MCF 10A (cell line): ENCODE measurements around the gene USF1. TPM values are rescaled to one million over a fixed set of nuclear protein-coding genes. Genes with fewer than 3 reads are reported as not detected.

Experiments used
- BruUV-seq: library from RNA; stranded (reverse); fragments of 400-500 nt; replicated peaks from 2 replicates; lab custom pipeline; 2021; lab: Mats Ljungman, UMichigan
- CTCF ChIA-PET: fragments of 300-600 bp; sonication (Branson Sonifier 250); formaldehyde crosslinking; extraction: SDS; loops from one replicate; lab custom pipeline; 2021; ENCODE audit warnings: antibody characterized with exemption, inconsistent platforms; lab: Yijun Ruan, JAX
- POLR2A ChIA-PET: fragments of 300-600, 350-650 bp; sonication (Branson Sonifier 250); formaldehyde crosslinking; extraction: SDS; loops from one replicate; lab custom pipeline; 2020; ENCODE audit warnings: antibody characterized with exemption, inconsistent platforms; lab: Yijun Ruan, JAX
- DNase-seq: peaks from one replicate; pipeline ENCODE4 v3.0.0-alpha.2; 2018; ENCODE audit not compliant: unreplicated experiment
- H3K27ac Mint-ChIP-seq: one replicate; pipeline ENCODE4 v1.8.0; 2022; ENCODE audit warnings: mild to moderate bottlenecking, low read depth, mixed read lengths; ENCODE audit not compliant: unreplicated experiment
- H3K27me3 Mint-ChIP-seq: one replicate; pipeline ENCODE4 v1.8.0; 2022; ENCODE audit warnings: mixed read lengths; ENCODE audit not compliant: insufficient read depth, unreplicated experiment
- H3K36me3 Mint-ChIP-seq: one replicate; pipeline ENCODE4 v1.8.0; 2022; ENCODE audit warnings: mild to moderate bottlenecking, moderate library complexity, mixed read lengths; ENCODE audit not compliant: insufficient read depth, unreplicated experiment
- H3K4me1 Mint-ChIP-seq: one replicate; pipeline ENCODE4 v1.8.0; 2022; ENCODE audit warnings: mixed read lengths; ENCODE audit not compliant: insufficient read depth, unreplicated experiment
- H3K4me3 Mint-ChIP-seq: one replicate; pipeline ENCODE4 v1.8.0; 2022; ENCODE audit warnings: mild to moderate bottlenecking, moderate library complexity, mixed read lengths; ENCODE audit not compliant: unreplicated experiment
- H3K9me3 Mint-ChIP-seq: one replicate; pipeline ENCODE4 v1.8.0; 2022; ENCODE audit warnings: mixed read lengths; ENCODE audit not compliant: unreplicated experiment
- intact Hi-C: fragments of 100-400 bp; cut with micrococcal nuclease; formaldehyde crosslinking; loops from 2 replicates; pipeline ENCODE4 v1.14.1; 2022
- total RNA-seq: library from RNA; stranded (reverse); gene quantifications from 2 replicates; pipeline ENCODE4 v1.2.3, GENCODE V29; 2022
- TF ChIP-seq, protein P1 (sequence below): fragments of 200-600 bp; IDR thresholded peaks from one replicate; pipeline ENCODE4 v1.8.0; 2022; ENCODE audit warnings: antibody characterized with exemption, mild to moderate bottlenecking; ENCODE audit not compliant: unreplicated experiment

The USF1 gene
- total RNA-seq, 1 experiment from 2014 or later = 48.8 TPM

DNA sequence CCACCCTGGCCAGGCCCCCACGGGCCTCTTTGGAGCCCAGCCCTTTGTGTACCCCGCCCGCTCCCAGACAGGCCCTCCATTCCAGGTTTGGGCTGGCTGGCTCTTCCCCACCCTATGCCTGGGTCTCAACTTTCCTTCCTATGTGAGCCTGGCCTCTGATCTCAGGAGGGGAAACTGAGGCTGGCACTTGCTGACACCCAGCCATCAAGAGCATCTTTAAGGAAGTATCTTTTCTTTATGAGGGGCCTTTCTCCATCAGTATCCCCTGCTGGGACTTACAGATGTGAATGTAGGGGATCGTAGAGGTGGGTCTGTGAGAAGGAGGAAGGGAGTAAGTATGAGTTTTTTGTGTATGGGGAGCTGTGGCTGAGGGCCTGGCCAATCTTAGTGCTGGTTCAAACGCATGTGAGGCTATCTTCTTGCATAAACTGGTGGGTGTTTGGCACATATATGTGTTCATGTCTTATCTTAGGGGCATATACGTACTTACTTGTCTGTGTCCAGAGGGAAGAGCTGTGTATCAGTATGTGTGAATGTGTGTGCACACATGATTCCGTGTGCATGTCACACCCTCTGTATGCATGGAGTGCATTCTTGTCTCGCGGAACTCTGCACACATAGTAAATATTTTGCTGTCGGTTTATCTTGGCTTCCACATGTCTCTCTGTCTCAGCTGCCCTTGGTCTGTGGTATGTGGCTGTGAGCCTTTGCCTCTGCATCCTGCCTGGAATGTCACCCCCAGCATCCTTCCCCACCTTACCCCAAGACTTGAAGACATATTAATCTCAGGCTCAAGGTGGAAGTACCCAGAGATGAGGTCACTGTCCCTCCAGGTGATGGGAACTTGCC, 38.2 kb upstream of the USF1 start:
- no peak overlapping the region for H3K4me3 Mint-ChIP-seq
- H3K4me1 Mint-ChIP-seq = peaks cover 79% of the 10 kb centered on the region
- TF ChIP-seq, protein P1, sequence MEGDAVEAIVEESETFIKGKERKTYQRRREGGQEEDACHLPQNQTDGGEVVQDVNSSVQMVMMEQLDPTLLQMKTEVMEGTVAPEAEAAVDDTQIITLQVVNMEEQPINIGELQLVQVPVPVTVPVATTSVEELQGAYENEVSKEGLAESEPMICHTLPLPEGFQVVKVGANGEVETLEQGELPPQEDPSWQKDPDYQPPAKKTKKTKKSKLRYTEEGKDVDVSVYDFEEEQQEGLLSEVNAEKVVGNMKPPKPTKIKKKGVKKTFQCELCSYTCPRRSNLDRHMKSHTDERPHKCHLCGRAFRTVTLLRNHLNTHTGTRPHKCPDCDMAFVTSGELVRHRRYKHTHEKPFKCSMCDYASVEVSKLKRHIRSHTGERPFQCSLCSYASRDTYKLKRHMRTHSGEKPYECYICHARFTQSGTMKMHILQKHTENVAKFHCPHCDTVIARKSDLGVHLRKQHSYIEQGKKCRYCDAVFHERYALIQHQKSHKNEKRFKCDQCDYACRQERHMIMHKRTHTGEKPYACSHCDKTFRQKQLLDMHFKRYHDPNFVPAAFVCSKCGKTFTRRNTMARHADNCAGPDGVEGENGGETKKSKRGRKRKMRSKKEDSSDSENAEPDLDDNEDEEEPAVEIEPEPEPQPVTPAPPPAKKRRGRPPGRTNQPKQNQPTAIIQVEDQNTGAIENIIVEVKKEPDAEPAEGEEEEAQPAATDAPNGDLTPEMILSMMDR = no peak
- ChIA-PET CTCF (interaction anchor here (0.5 to 7.0 kb wide), 7 partner anchors 11 to 254 kb away, joined by 3 to 80 read pairs (median 8); partner anchors contain the start of gene KLHDC9), POLR2A (interaction anchor here (0.6 to 3.4 kb wide), 9 partner anchors 9 to 1464 kb away, joined by 3 to 29 read pairs (median 6); partner anchors contain the start of genes F11R, NIT1, PFDN2 and USF1)
- peaks cover 6% of the 10 kb centered on the region for H3K36me3 Mint-ChIP-seq
- intact Hi-C loops = loop anchor here (1.0 to 10.0 kb wide), 2 partner anchors 11 to 739 kb away; partner anchors contain the start of genes COPA and NCSTN
- no peaks in the 10 kb centered on the region for H3K9me3 Mint-ChIP-seq
- peak overlapping the region; percentile 90 for H3K27ac Mint-ChIP-seq
- no peak for DNase-seq
- BruUV-seq = no TSS peak
- H3K27me3 Mint-ChIP-seq = no peaks in the 10 kb centered on the region

DNA sequence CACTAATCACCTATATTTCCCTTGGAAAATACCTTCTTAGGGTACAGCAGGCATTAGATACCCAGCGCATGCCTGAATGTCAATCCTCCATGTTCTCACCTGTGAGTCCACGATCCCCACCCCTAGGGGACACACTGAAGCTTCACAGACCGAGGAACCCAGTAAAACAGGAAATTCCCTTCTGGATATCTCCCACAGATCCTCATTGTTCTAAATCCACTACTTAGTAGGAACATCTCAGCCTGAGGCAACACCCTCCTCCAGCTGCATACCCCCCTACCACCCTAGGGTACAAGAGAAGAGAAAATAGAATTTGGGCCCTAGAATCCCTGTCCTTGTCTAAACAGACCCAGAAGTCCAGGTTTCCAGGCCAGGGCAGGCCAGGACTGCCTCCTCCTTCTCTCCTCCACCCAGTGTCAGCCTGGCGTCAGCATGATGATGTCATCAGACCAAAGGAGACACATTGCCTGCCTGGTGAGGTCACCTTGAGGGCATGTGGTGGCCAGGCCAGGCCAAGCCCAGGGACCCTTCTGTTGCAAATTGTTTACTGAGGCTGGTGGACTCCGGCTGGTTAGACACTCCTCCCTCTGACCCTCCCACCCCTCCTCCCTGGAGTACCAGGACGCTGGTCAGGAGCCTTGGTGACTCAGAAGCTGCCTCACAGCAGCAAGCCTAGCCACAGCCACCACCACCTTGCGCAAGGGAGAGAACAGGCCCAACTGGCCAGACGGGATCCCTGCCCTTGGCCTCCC, 37.4 kb upstream of the USF1 start:
- ChIA-PET POLR2A (interaction anchor here (0.6 to 3.4 kb wide), 10 partner anchors 8 to 1465 kb away, joined by 3 to 29 read pairs (median 4); partner anchors contain the start of genes F11R, NIT1, PFDN2 and USF1), CTCF (interaction anchor here (0.6 to 7.0 kb wide), 7 partner anchors 10 to 292 kb away, joined by 3 to 47 read pairs (median 8); partner anchors contain the start of gene KLHDC9)
- BruUV-seq = TSS peak; percentile 53

DNA sequence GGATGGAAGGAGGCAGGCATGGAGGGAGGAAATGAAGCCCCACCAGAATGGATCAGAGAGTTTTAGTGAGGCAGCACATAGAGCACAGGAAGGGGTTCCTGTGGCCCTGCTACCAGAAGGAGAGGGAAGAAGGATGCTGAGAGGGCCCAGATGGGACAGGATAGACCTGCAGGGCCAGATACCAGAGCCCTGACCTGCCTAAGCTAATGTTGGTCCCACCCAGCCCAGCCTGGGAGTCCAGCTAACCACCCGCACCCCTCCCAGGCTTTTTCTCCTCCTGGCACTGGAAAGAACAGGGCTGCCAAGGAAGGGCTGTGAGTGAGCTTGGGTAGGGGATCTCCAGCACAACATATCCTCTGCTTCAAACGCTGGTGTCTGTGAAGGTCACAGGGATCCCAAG, 36.7 kb upstream of the USF1 start:
- DNase-seq = no peak
- peak overlapping the region; percentile 90 for H3K27ac Mint-ChIP-seq
- TF ChIP-seq, protein P1 = no peak
- H3K27me3 Mint-ChIP-seq = no peaks in the 10 kb centered on the region
- intact Hi-C loops = loop anchor here (10.0 kb wide), 1 partner anchor 738 kb away; the partner anchor contains the start of genes COPA and NCSTN
- no peak overlapping the region for H3K4me3 Mint-ChIP-seq
- CTCF ChIA-PET = interaction anchor here (0.6 to 7.0 kb wide), 8 partner anchors 9 to 292 kb away, joined by 3 to 47 read pairs (median 5); partner anchors contain the start of gene KLHDC9
- H3K4me1 Mint-ChIP-seq = peaks cover 71% of the 10 kb centered on the region
- peaks cover 6% of the 10 kb centered on the region for H3K36me3 Mint-ChIP-seq
- BruUV-seq = no TSS peak
- POLR2A ChIA-PET = interaction anchor here (0.9 to 3.4 kb wide), 6 partner anchors 7 to 62 kb away, joined by 3 to 29 read pairs (median 12); partner anchors contain the start of genes F11R, NIT1, PFDN2 and USF1
- H3K9me3 Mint-ChIP-seq = no peaks in the 10 kb centered on the region

More for the DNA sequence above, 37.4 kb upstream of the USF1 start:
- DNase-seq = peak; percentile 98
- Mint-ChIP-seq H3K4me3 (peak overlapping the region; percentile 4), H3K27ac (peak overlapping the region; percentile 90), H3K9me3 (no peaks in the 10 kb centered on the region), H3K4me1 (peaks cover 73% of the 10 kb centered on the region), H3K27me3 (no peaks in the 10 kb centered on the region), H3K36me3 (peaks cover 6% of the 10 kb centered on the region)
- intact Hi-C loops = loop anchor here (1.0 to 10.0 kb wide), 2 partner anchors 10 to 738 kb away; partner anchors contain the start of genes COPA and NCSTN
- TF ChIP-seq, protein P1 = no peak
